Activated T-helper 17 cell treated with anti-CD3 and anti-CD28 coated beads, Interleukin-2, amount 50 U/mL, for 72 hours (primary cell): ENCODE data around the gene PCDHB6. TPM values are rescaled to one million over a fixed set of nuclear protein-coding genes. Genes with fewer than 3 reads are reported as not detected.
"Not testable (repeated sequence)": the region's sequence is repeated elsewhere in the genome, so short reads cannot be mapped to it uniquely, and the experiment has no call there.

Experiments used
- ATAC-seq: fragments of 150-1000 bp; cut with Tn5 transposase; replicated peaks from 2 replicates; pipeline ENCODE4 v1.10.0; 2021; ENCODE audit warnings: mild to moderate bottlenecking, moderate library complexity
- H3K27ac Mint-ChIP-seq: one replicate; pipeline ENCODE4 v1.8.0; 2022; ENCODE audit warnings: mixed read lengths
- H3K27me3 Mint-ChIP-seq: one replicate; pipeline ENCODE4 v1.8.0; 2022; ENCODE audit warnings: mixed read lengths
- H3K36me3 Mint-ChIP-seq: one replicate; pipeline ENCODE4 v1.8.0; 2022; ENCODE audit warnings: low read depth, mild to moderate bottlenecking, mixed read lengths
- H3K4me1 Mint-ChIP-seq: one replicate; pipeline ENCODE4 v1.8.0; 2022; ENCODE audit warnings: mixed read lengths
- H3K4me3 Mint-ChIP-seq: one replicate; pipeline ENCODE4 v1.8.0; 2022; ENCODE audit warnings: mild to moderate bottlenecking, mixed read lengths
- H3K9me3 Mint-ChIP-seq: one replicate; pipeline ENCODE4 v1.8.0; 2022; ENCODE audit warnings: mixed read lengths
- total RNA-seq, 2 donors: library from RNA; stranded (reverse); gene quantifications; one replicate each; pipeline ENCODE4 v1.2.3, GENCODE V29; 2022

The PCDHB6 gene
- total RNA-seq, result not detected

GRCh38 chr5:141149812-141150211, at the start of gene PCDHB6:
TSS of gene PCDHB6 (plus strand) at chr5:141150057. CDS start at chr5:141150258, 201 bp downstream.
- H3K4me3 Mint-ChIP-seq, result peak within 1 kb of the TSS; percentile 14
- H3K4me1 Mint-ChIP-seq, result no peaks in the 10 kb centered on the region
- H3K9me3 Mint-ChIP-seq, result peaks cover 9% of the 10 kb centered on the region
- H3K27ac Mint-ChIP-seq, result no peak within 1 kb of the TSS
- ATAC-seq, result no peak
- peaks cover 30% of the 10 kb centered on the region for H3K27me3 Mint-ChIP-seq
- H3K36me3 Mint-ChIP-seq, result no peaks in the 10 kb centered on the region

GRCh38 chr5:141100243-141100805, 49.5 kb upstream of the PCDHB6 start, which contains the start of gene PCDHB3:
TSS of gene PCDHB3 (plus strand) at chr5:141100473. CDS start at chr5:141100650, 177 bp downstream.
- no peaks in the 10 kb centered on the region for H3K36me3 Mint-ChIP-seq
- no peak within 1 kb of the TSS for H3K27ac Mint-ChIP-seq
- peaks cover 4% of the 10 kb centered on the region for H3K4me1 Mint-ChIP-seq
- ATAC-seq, result no peak
- peaks cover 15% of the 10 kb centered on the region for H3K27me3 Mint-ChIP-seq
- peaks cover 4% of the 10 kb centered on the region for H3K9me3 Mint-ChIP-seq
- H3K4me3 Mint-ChIP-seq, result no peak within 1 kb of the TSS

GRCh38 chr5:141101059-141101458, 48.8 kb upstream of the PCDHB6 start:
- Mint-ChIP-seq H3K36me3 (no peaks in the 10 kb centered on the region), H3K9me3 (peaks cover 4% of the 10 kb centered on the region), H3K4me3 (no peak overlapping the region), H3K27ac (no peak overlapping the region), H3K4me1 (peaks cover 4% of the 10 kb centered on the region), H3K27me3 (peaks cover 15% of the 10 kb centered on the region)
- ATAC-seq, result no peak

- ATAC-seq, H3K4me3 Mint-ChIP-seq, H3K9me3 Mint-ChIP-seq, H3K36me3 Mint-ChIP-seq, H3K4me1 Mint-ChIP-seq, H3K27ac Mint-ChIP-seq: not testable (repeated sequence)
- peaks cover 15% of the 10 kb centered on the region for H3K27me3 Mint-ChIP-seq
Measured at GRCh38 chr5:141102070-141102469, 47.8 kb upstream of the PCDHB6 start.

GRCh38 chr5:141102471-141102870, 47.4 kb upstream of the PCDHB6 start:
- H3K4me3 Mint-ChIP-seq, H3K27ac Mint-ChIP-seq, H3K9me3 Mint-ChIP-seq, H3K36me3 Mint-ChIP-seq, H3K4me1 Mint-ChIP-seq, ATAC-seq: not testable (repeated sequence)
- peaks cover 15% of the 10 kb centered on the region for H3K27me3 Mint-ChIP-seq

- ATAC-seq, result no peak
Measured at GRCh38 chr5:141105350-141105749, 44.5 kb upstream of the PCDHB6 start.

GRCh38 chr5:141119250-141119649, 30.6 kb upstream of the PCDHB6 start:
- H3K36me3 Mint-ChIP-seq, result no peaks in the 10 kb centered on the region
- H3K27me3 Mint-ChIP-seq, result peaks cover 10% of the 10 kb centered on the region
- no peak for ATAC-seq

More at GRCh38 chr5:141105350-141105749, 44.5 kb upstream of the PCDHB6 start:
- H3K9me3 Mint-ChIP-seq, result peaks cover 2% of the 10 kb centered on the region
- peaks cover 2% of the 10 kb centered on the region for H3K4me1 Mint-ChIP-seq
- no peak overlapping the region for H3K27ac Mint-ChIP-seq
- H3K4me3 Mint-ChIP-seq, result no peak overlapping the region
- peaks cover 6% of the 10 kb centered on the region for H3K27me3 Mint-ChIP-seq
- H3K36me3 Mint-ChIP-seq, result no peaks in the 10 kb centered on the region

GRCh38 chr5:141121563-141121962, 28.3 kb upstream of the PCDHB6 start, which contains the start of gene PCDHB4:
TSS of gene PCDHB4 (plus strand) at chr5:141121818. CDS start at chr5:141121999, 181 bp downstream.
- H3K4me3 Mint-ChIP-seq, result no peak within 1 kb of the TSS
- H3K27me3 Mint-ChIP-seq, result peaks cover 8% of the 10 kb centered on the region
- no peaks in the 10 kb centered on the region for H3K36me3 Mint-ChIP-seq
- ATAC-seq, result no peak
- H3K4me1 Mint-ChIP-seq, result no peaks in the 10 kb centered on the region
- peaks cover 4% of the 10 kb centered on the region for H3K9me3 Mint-ChIP-seq
- H3K27ac Mint-ChIP-seq, result no peak within 1 kb of the TSS

More at GRCh38 chr5:141119250-141119649, 30.6 kb upstream of the PCDHB6 start:
- H3K9me3 Mint-ChIP-seq, result peaks cover 15% of the 10 kb centered on the region
- no peaks in the 10 kb centered on the region for H3K4me1 Mint-ChIP-seq
- H3K4me3 Mint-ChIP-seq, result no peak overlapping the region
- H3K27ac Mint-ChIP-seq, result no peak overlapping the region

- Mint-ChIP-seq H3K36me3 (no peaks in the 10 kb centered on the region), H3K9me3 (peaks cover 4% of the 10 kb centered on the region), H3K4me1 (no peaks in the 10 kb centered on the region), H3K27me3 (peaks cover 8% of the 10 kb centered on the region), H3K4me3 (no peak overlapping the region), H3K27ac (no peak overlapping the region)
- no peak for ATAC-seq
Measured at GRCh38 chr5:141121985-141122384, 27.9 kb upstream of the PCDHB6 start.

GRCh38 chr5:141123396-141124135, 26.3 kb upstream of the PCDHB6 start:
- H3K36me3 Mint-ChIP-seq, H3K4me3 Mint-ChIP-seq, H3K27ac Mint-ChIP-seq, H3K9me3 Mint-ChIP-seq, ATAC-seq, H3K4me1 Mint-ChIP-seq: not testable (repeated sequence)
- H3K27me3 Mint-ChIP-seq, result peaks cover 13% of the 10 kb centered on the region

- ATAC-seq, result no peak
- H3K9me3 Mint-ChIP-seq, result peaks cover 2% of the 10 kb centered on the region
- H3K27me3 Mint-ChIP-seq, result peaks cover 9% of the 10 kb centered on the region
- H3K27ac Mint-ChIP-seq, result no peak overlapping the region
- H3K4me3 Mint-ChIP-seq, result no peak overlapping the region
- H3K4me1 Mint-ChIP-seq, result no peaks in the 10 kb centered on the region
- no peaks in the 10 kb centered on the region for H3K36me3 Mint-ChIP-seq
Measured at GRCh38 chr5:141127305-141127704, 22.6 kb upstream of the PCDHB6 start.

GRCh38 chr5:141135030-141135717, 14.7 kb upstream of the PCDHB6 start, which contains the start of gene PCDHB5:
TSS of gene PCDHB5 (plus strand) at chr5:141135206. CDS start at chr5:141135435, 229 bp downstream.
- Mint-ChIP-seq H3K4me3 (peak within 1 kb of the TSS; percentile 57), H3K27me3 (peaks cover 5% of the 10 kb centered on the region), H3K36me3 (no peaks in the 10 kb centered on the region), H3K4me1 (no peaks in the 10 kb centered on the region), H3K9me3 (peaks cover 19% of the 10 kb centered on the region), H3K27ac (no peak within 1 kb of the TSS)
- no peak for ATAC-seq

GRCh38 chr5:141135718-141136266, 14.1 kb upstream of the PCDHB6 start:
- no peak overlapping the region for H3K27ac Mint-ChIP-seq
- H3K9me3 Mint-ChIP-seq, result peaks cover 19% of the 10 kb centered on the region
- ATAC-seq, result no peak
- H3K4me3 Mint-ChIP-seq, result peak overlapping the region; percentile 57
- no peaks in the 10 kb centered on the region for H3K36me3 Mint-ChIP-seq
- H3K27me3 Mint-ChIP-seq, result peaks cover 5% of the 10 kb centered on the region
- no peaks in the 10 kb centered on the region for H3K4me1 Mint-ChIP-seq

- not testable (repeated sequence) for H3K27ac Mint-ChIP-seq, H3K27me3 Mint-ChIP-seq, H3K4me1 Mint-ChIP-seq, ATAC-seq, H3K36me3 Mint-ChIP-seq, H3K4me3 Mint-ChIP-seq
- peaks cover 16% of the 10 kb centered on the region for H3K9me3 Mint-ChIP-seq
Measured at GRCh38 chr5:141137346-141137745, 12.5 kb upstream of the PCDHB6 start.
